A673 (cell line): ENCODE data around the gene MEX3D. TPM values are rescaled to one million over a fixed set of nuclear protein-coding genes. Genes with fewer than 3 reads are reported as not detected.

Experiments
- BruUV-seq: library from RNA; stranded (reverse); fragments of 400-500 nt; replicated peaks from 2 replicates; lab custom pipeline; 2021; lab: Mats Ljungman, UMichigan
- CTCF ChIA-PET: fragments of 300-600 bp; sonication (Branson Sonifier 250); formaldehyde crosslinking; loops from one replicate; lab custom pipeline; 2022; ENCODE audit warnings: antibody characterized with exemption; lab: Charles Lee
- POLR2A ChIA-PET: fragments of 300-600 bp; sonication (Branson Sonifier 250); formaldehyde crosslinking; loops from one replicate; lab custom pipeline; 2022; ENCODE audit warnings: antibody characterized with exemption; ENCODE audit not compliant: low non-redundant PET; lab: Charles Lee
- DNase-seq: peaks from one replicate; pipeline ENCODE4 v3.0.0-alpha.2; 2015; ENCODE audit warnings: low spot score
- H3K27ac ChIP-seq: fragments of 200-600 bp; sonication (generic); 2 replicates; pipeline ENCODE4 v1.5.1; 2016; ENCODE audit warnings: mixed run types, low read depth, mild to moderate bottlenecking, mixed read lengths, antibody characterized with exemption, low read length; ENCODE audit not compliant: poor library complexity, severe bottlenecking
- H3K27me3 ChIP-seq: fragments of 200-600 bp; sonication (generic); replicated peaks from 2 replicates; pipeline ENCODE4 v1.6.1; 2017; ENCODE audit warnings: mixed run types, low read depth, mild to moderate bottlenecking, mixed read lengths, antibody characterized with exemption, low read length; ENCODE audit not compliant: insufficient read depth, poor library complexity
- H3K36me3 ChIP-seq: fragments of 200-600 bp; sonication (generic); 2 replicates; pipeline ENCODE4 v1.6.1; 2016; ENCODE audit warnings: mixed run types, mild to moderate bottlenecking, mixed read lengths, antibody characterized with exemption, low read length; ENCODE audit not compliant: insufficient read depth, poor library complexity, severe bottlenecking
- H3K4me1 ChIP-seq: fragments of 200-600 bp; sonication (generic); 2 replicates; pipeline ENCODE4 v1.6.1; 2017; ENCODE audit warnings: mixed run types, mild to moderate bottlenecking, mixed read lengths, antibody characterized with exemption, low read length; ENCODE audit not compliant: insufficient read depth, poor library complexity, severe bottlenecking
- H3K4me3 ChIP-seq: fragments of 200-600 bp; sonication (generic); 2 replicates; pipeline ENCODE4 v1.5.1; 2016; ENCODE audit warnings: low read depth, mixed run types, mild to moderate bottlenecking, mixed read lengths, low read length; ENCODE audit not compliant: poor library complexity, severe bottlenecking
- H3K9me3 ChIP-seq: fragments of 200-600 bp; sonication (generic); 2 replicates; pipeline ENCODE4 v1.6.1; 2016; ENCODE audit warnings: mixed run types, low read depth, mild to moderate bottlenecking, mixed read lengths, antibody characterized with exemption, low read length; ENCODE audit not compliant: poor library complexity, severe bottlenecking
- EZH2 ChIP-seq: fragments of 200-600 bp; sonication (generic); IDR thresholded peaks from 2 replicates; pipeline ENCODE4 v1.6.1; 2017; ENCODE audit warnings: borderline replicate concordance, low read depth, mild to moderate bottlenecking, mixed read lengths, antibody characterized with exemption, low read length; ENCODE audit not compliant: poor library complexity, severe bottlenecking
- intact Hi-C: fragments of 100-400 bp; cut with micrococcal nuclease; formaldehyde crosslinking; loops from one replicate; pipeline ENCODE4 v1.10.0; 2022; ENCODE audit not compliant: unreplicated experiment
- total RNA-seq: library from RNA; stranded (reverse); gene quantifications from 2 replicates; pipeline ENCODE4 v1.2.3, GENCODE V29; 2021
- TF ChIP-seq, protein P1 (sequence below): fragments of 300-800, 200-600 bp; sonication (generic); conservative IDR thresholded peaks from 2 replicates; pipeline ENCODE4 v1.5.1; 2017; ENCODE audit warnings: low read depth, mild to moderate bottlenecking, antibody characterized with exemption, low read length, moderate library complexity, mixed read lengths

Gene MEX3D
- total RNA-seq, 1 experiment from 2014 or later: 60.0 TPM

DNA sequence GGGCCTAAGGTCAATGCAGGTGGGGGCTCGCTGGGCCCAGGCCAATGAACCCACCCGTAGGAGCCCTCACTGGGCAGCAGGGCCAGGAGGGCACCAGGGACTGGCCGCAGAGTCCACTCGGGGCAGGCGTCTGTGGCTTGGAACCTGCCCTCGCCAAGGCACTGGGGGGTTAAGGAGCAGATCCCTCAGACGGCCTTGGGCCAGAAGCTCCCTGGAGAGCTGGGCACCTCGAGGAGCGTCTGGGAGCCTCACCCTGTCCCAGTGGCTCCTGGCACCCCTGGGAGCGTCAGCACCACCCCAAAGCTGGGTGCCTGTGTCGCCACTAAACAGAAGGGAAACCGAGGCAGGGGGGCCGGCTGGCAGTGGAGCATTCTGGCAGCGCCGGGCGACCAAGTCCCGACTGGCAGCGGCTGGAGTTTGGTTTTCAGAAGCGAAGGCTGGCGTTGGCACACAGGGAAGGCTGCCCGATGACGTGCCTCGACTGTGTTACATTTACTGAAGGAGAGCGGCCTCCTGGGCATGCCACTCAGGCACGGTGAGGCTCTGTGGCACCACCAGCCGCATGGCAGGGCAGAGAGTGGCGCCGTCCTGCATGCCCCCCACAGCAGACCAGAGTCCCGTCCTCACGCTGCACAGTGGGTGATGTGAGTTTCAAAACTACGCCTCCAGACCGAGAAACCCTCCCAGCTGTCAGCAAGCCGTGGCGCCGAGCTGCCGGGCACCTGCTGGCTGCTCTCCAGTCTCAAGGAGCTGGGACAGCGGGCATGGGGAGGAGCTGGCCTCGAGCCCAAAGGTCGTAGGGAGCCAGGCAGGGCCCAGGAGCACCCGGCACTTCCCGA lies 9.2 kb upstream of the MEX3D start:
- no peaks in the 10 kb centered on the region for H3K9me3 ChIP-seq
- ChIA-PET POLR2A (no interaction called here), CTCF (no interaction called here)
- H3K4me3 ChIP-seq: no peak overlapping the region
- peaks cover 52% of the 10 kb centered on the region for H3K36me3 ChIP-seq
- no peaks in the 10 kb centered on the region for H3K4me1 ChIP-seq
- TF ChIP-seq, protein P1, sequence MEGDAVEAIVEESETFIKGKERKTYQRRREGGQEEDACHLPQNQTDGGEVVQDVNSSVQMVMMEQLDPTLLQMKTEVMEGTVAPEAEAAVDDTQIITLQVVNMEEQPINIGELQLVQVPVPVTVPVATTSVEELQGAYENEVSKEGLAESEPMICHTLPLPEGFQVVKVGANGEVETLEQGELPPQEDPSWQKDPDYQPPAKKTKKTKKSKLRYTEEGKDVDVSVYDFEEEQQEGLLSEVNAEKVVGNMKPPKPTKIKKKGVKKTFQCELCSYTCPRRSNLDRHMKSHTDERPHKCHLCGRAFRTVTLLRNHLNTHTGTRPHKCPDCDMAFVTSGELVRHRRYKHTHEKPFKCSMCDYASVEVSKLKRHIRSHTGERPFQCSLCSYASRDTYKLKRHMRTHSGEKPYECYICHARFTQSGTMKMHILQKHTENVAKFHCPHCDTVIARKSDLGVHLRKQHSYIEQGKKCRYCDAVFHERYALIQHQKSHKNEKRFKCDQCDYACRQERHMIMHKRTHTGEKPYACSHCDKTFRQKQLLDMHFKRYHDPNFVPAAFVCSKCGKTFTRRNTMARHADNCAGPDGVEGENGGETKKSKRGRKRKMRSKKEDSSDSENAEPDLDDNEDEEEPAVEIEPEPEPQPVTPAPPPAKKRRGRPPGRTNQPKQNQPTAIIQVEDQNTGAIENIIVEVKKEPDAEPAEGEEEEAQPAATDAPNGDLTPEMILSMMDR: no peak
- no peak for TF ChIP-seq EZH2
- no peaks in the 10 kb centered on the region for H3K27me3 ChIP-seq
- intact Hi-C loops: no loop called here
- DNase-seq: no peak
- H3K27ac ChIP-seq: no peak overlapping the region
- no TSS peak for BruUV-seq

- Histone ChIP-seq H3K4me3 (no peak overlapping the region), H3K27ac (no peak overlapping the region), H3K27me3 (no peaks in the 10 kb centered on the region), H3K36me3 (peaks cover 44% of the 10 kb centered on the region), H3K9me3 (no peaks in the 10 kb centered on the region), H3K4me1 (no peaks in the 10 kb centered on the region)
- ChIA-PET POLR2A (no interaction called here), CTCF (no interaction called here)
- BruUV-seq: TSS peak; percentile 35
- no peak for DNase-seq
- TF ChIP-seq, protein P1: no peak
- TF ChIP-seq EZH2: no peak
- intact Hi-C loops: no loop called here
Measured at GRCh38 chr19:1576242-1577089, 8.3 kb upstream of the MEX3D start.

- H3K27me3 ChIP-seq: no peaks in the 10 kb centered on the region
- intact Hi-C loops: no loop called here
- CTCF ChIA-PET: no interaction called here
- H3K4me1 ChIP-seq: no peaks in the 10 kb centered on the region
- peaks cover 35% of the 10 kb centered on the region for H3K36me3 ChIP-seq
- no TSS peak for BruUV-seq
- H3K9me3 ChIP-seq: no peaks in the 10 kb centered on the region
- H3K4me3 ChIP-seq: no peak overlapping the region
- TF ChIP-seq EZH2: no peak
- TF ChIP-seq, protein P1: no peak
- H3K27ac ChIP-seq: no peak overlapping the region
- POLR2A ChIA-PET: no interaction called here
- DNase-seq: no peak
Measured at GRCh38 chr19:1575323-1576241, 7.5 kb upstream of the MEX3D start.
